MCF 10A (cell line): Measurements from ENCODE around the gene NECTIN3. TPM values are rescaled to one million over a fixed set of nuclear protein-coding genes. Genes with fewer than 3 reads are reported as not detected.
A peak's percentile ranks its signal among the peaks of the same experiment; 100 is the strongest.

Experiments used
- BruUV-seq: library from RNA; stranded (reverse); fragments of 400-500 nt; replicated peaks from 2 replicates; lab custom pipeline; 2021; lab: Mats Ljungman, UMichigan
- CTCF ChIA-PET: fragments of 300-600 bp; sonication (Branson Sonifier 250); formaldehyde crosslinking; extraction: SDS; loops from one replicate; lab custom pipeline; 2021; ENCODE audit warnings: antibody characterized with exemption, inconsistent platforms; lab: Yijun Ruan, JAX
- POLR2A ChIA-PET: fragments of 300-600, 350-650 bp; sonication (Branson Sonifier 250); formaldehyde crosslinking; extraction: SDS; loops from one replicate; lab custom pipeline; 2020; ENCODE audit warnings: antibody characterized with exemption, inconsistent platforms; lab: Yijun Ruan, JAX
- DNase-seq: peaks from one replicate; pipeline ENCODE4 v3.0.0-alpha.2; 2018; ENCODE audit not compliant: unreplicated experiment
- H3K27ac Mint-ChIP-seq: one replicate; pipeline ENCODE4 v1.8.0; 2022; ENCODE audit warnings: mild to moderate bottlenecking, low read depth, mixed read lengths; ENCODE audit not compliant: unreplicated experiment
- H3K27me3 Mint-ChIP-seq: one replicate; pipeline ENCODE4 v1.8.0; 2022; ENCODE audit warnings: mixed read lengths; ENCODE audit not compliant: insufficient read depth, unreplicated experiment
- H3K36me3 Mint-ChIP-seq: one replicate; pipeline ENCODE4 v1.8.0; 2022; ENCODE audit warnings: mild to moderate bottlenecking, moderate library complexity, mixed read lengths; ENCODE audit not compliant: insufficient read depth, unreplicated experiment
- H3K4me1 Mint-ChIP-seq: one replicate; pipeline ENCODE4 v1.8.0; 2022; ENCODE audit warnings: mixed read lengths; ENCODE audit not compliant: insufficient read depth, unreplicated experiment
- H3K4me3 Mint-ChIP-seq: one replicate; pipeline ENCODE4 v1.8.0; 2022; ENCODE audit warnings: mild to moderate bottlenecking, moderate library complexity, mixed read lengths; ENCODE audit not compliant: unreplicated experiment
- H3K9me3 Mint-ChIP-seq: one replicate; pipeline ENCODE4 v1.8.0; 2022; ENCODE audit warnings: mixed read lengths; ENCODE audit not compliant: unreplicated experiment
- CTCF ChIP-seq: fragments of 200-600 bp; IDR thresholded peaks from one replicate; pipeline ENCODE4 v1.8.0; 2022; ENCODE audit warnings: antibody characterized with exemption, mild to moderate bottlenecking; ENCODE audit not compliant: unreplicated experiment
- intact Hi-C: fragments of 100-400 bp; cut with micrococcal nuclease; formaldehyde crosslinking; loops from 2 replicates; pipeline ENCODE4 v1.14.1; 2022
- total RNA-seq: library from RNA; stranded (reverse); gene quantifications from 2 replicates; pipeline ENCODE4 v1.2.3, GENCODE V29; 2022

Gene NECTIN3
- total RNA-seq, 1 experiment from 2014 or later = 25.6 TPM

- no peak for TF ChIP-seq CTCF
- Mint-ChIP-seq H3K9me3 (no peaks in the 10 kb centered on the region), H3K4me1 (peaks cover 35% of the 10 kb centered on the region), H3K36me3 (peaks cover 7% of the 10 kb centered on the region), H3K4me3 (peak overlapping the region; percentile 78), H3K27me3 (no peaks in the 10 kb centered on the region), H3K27ac (peak overlapping the region; percentile 62)
- intact Hi-C loops = loop anchor here (5.0 to 10.0 kb wide), 3 partner anchors 465 to 657 kb away; no protein-coding TSS in a partner anchor
- no TSS peak for BruUV-seq
- ChIA-PET CTCF (interaction anchor here (0.6 to 0.8 kb wide), 4 partner anchors 11 to 1776 kb away, joined by 3 to 6 read pairs (median 3); no protein-coding TSS in a partner anchor), POLR2A (interaction anchor here (0.7 to 0.9 kb wide), 2 partner anchors 25 to 208 kb away, joined by 3 read pairs; no protein-coding TSS in a partner anchor)
- peak; percentile 39 for DNase-seq
These were observed 660 bp downstream of the NECTIN3 start for GRCh38 chr3:111072031-111072921.

- Mint-ChIP-seq H3K27me3 (no peaks in the 10 kb centered on the region), H3K4me3 (peak overlapping the region; percentile 78), H3K4me1 (peaks cover 35% of the 10 kb centered on the region), H3K9me3 (no peaks in the 10 kb centered on the region), H3K36me3 (peaks cover under 1% of the 10 kb centered on the region), H3K27ac (peak overlapping the region; percentile 62)
- TF ChIP-seq CTCF = no peak
- intact Hi-C loops = loop anchor here (5.0 to 10.0 kb wide), 3 partner anchors 464 to 658 kb away; no protein-coding TSS in a partner anchor
- POLR2A ChIA-PET = interaction anchor here (0.6 kb wide), 1 partner anchor 483 kb away, joined by 4 read pairs; no protein-coding TSS in a partner anchor
- BruUV-seq = TSS peak; percentile 34
- CTCF ChIA-PET = interaction anchor here (0.8 to 0.9 kb wide), 2 partner anchors 1512 to 1798 kb away, joined by 3 read pairs; no protein-coding TSS in a partner anchor
- peak; percentile 43 for DNase-seq
These were observed 1.6 kb downstream of the NECTIN3 start for GRCh38 chr3:111073218-111073617.

- no peak for DNase-seq
- no peak for TF ChIP-seq CTCF
- no peaks in the 10 kb centered on the region for H3K9me3 Mint-ChIP-seq
- no peaks in the 10 kb centered on the region for H3K27me3 Mint-ChIP-seq
- no peak overlapping the region for H3K4me3 Mint-ChIP-seq
- H3K27ac Mint-ChIP-seq = no peak overlapping the region
- BruUV-seq = no TSS peak
- H3K36me3 Mint-ChIP-seq = no peaks in the 10 kb centered on the region
- intact Hi-C loops = loop anchor here (10.0 kb wide), 1 partner anchor 662 kb away; no protein-coding TSS in a partner anchor
- POLR2A ChIA-PET = interaction anchor here (0.6 to 1.0 kb wide), 3 partner anchors 10 to 1118 kb away, joined by 3 read pairs; no protein-coding TSS in a partner anchor
- CTCF ChIA-PET = interaction anchor here (0.7 to 1.2 kb wide), 2 partner anchors 223 to 762 kb away, joined by 3 read pairs; no protein-coding TSS in a partner anchor
- peaks cover 25% of the 10 kb centered on the region for H3K4me1 Mint-ChIP-seq
These were observed 5.1 kb downstream of the NECTIN3 start for GRCh38 chr3:111076732-111077131.

DNA sequence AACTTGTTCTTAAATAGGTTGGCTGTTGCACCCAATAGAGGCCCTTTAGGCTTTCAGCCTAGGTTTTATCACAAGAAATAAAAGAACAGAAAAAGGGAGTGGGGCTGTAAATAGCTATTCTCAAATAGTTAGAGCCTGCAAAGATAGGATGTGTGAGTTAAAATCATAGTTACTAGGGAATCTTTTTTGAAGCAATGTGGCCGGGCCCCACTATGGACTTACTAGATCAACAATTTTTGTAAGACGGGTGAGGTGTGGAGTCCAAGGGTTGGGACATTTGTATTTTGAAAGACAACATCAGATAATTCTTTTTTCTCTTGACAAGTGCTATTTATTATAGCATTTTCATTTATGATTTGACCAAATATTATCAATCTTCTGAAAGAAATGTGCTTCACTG is 5.8 kb downstream of the NECTIN3 start:
- ChIA-PET CTCF (no interaction called here), POLR2A (interaction anchor here (0.6 to 0.7 kb wide), 2 partner anchors 135 to 1119 kb away, joined by 3 read pairs; no protein-coding TSS in a partner anchor)
- Mint-ChIP-seq H3K27ac (no peak overlapping the region), H3K4me3 (no peak overlapping the region), H3K4me1 (peaks cover 25% of the 10 kb centered on the region), H3K36me3 (no peaks in the 10 kb centered on the region), H3K9me3 (no peaks in the 10 kb centered on the region), H3K27me3 (no peaks in the 10 kb centered on the region)
- intact Hi-C loops = loop anchor here (10.0 kb wide), 1 partner anchor 663 kb away; no protein-coding TSS in a partner anchor
- DNase-seq = no peak
- BruUV-seq = no TSS peak
- TF ChIP-seq CTCF = no peak
